Fibroblast of pulmonary artery (primary cell): Measurements from ENCODE around the gene TNFRSF25.
"Not testable (repeated sequence)": the region's sequence is repeated elsewhere in the genome, so short reads cannot be mapped to it uniquely, and the experiment has no call there.

ENCODE experiments used
- DNase-seq: peaks from one replicate; pipeline ENCODE4 v3.0.0-alpha.2; 2010; ENCODE audit warnings: low read depth
- H3K4me3 ChIP-seq: replicated peaks from 2 replicates; pipeline ENCODE4 v1.5.1; 2011; ENCODE audit warnings: low read depth, mild to moderate bottlenecking, control low read depth, low read length, moderate library complexity
- CTCF ChIP-seq: IDR thresholded peaks from 2 replicates; pipeline ENCODE4 v1.5.1; 2011; ENCODE audit warnings: mild to moderate bottlenecking, control low read depth, low read length, inconsistent platforms; ENCODE audit errors: missing control alignments

The TNFRSF25 gene

DNA sequence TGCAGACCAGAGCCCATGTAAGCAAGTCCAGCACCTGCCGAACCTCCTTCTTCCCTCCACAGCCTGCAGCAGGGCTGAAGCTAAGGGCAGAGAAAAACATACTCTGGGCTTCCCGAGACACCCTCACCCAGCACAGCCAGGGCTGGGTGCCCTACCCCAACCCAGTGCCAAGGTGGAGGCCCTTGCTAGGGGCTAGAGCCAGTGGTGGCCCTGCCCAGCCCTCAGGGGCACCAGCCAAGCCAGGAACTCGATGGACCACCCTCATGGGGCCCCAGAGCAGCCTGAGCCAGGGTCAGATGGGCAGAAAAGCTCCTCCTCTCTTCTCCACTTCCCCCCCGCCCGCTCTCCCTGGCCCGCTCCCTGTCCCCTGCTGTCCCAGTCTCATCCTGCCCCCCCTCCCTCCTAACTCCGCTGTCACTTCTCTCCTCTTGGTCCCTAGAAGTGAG, 15.9 kb downstream of the TNFRSF25 start:
- no peak for TF ChIP-seq CTCF
- no peak for DNase-seq
- H3K4me3 ChIP-seq: no peak overlapping the region

GRCh38 chr1:6448749-6449631, 17.0 kb downstream of the TNFRSF25 start:
- no peak overlapping the region for H3K4me3 ChIP-seq
- TF ChIP-seq CTCF: no peak
- DNase-seq: no peak

GRCh38 chr1:6447818-6448748, 17.9 kb downstream of the TNFRSF25 start:
- TF ChIP-seq CTCF: no peak
- no peak overlapping the region for H3K4me3 ChIP-seq
- DNase-seq: no peak

GRCh38 chr1:6447016-6447817, 18.8 kb downstream of the TNFRSF25 start:
- DNase-seq: no peak
- H3K4me3 ChIP-seq: no peak overlapping the region
- TF ChIP-seq CTCF: no peak

GRCh38 chr1:6446665-6447015, 19.3 kb downstream of the TNFRSF25 start:
- no peak for TF ChIP-seq CTCF
- no peak for DNase-seq
- no peak overlapping the region for H3K4me3 ChIP-seq

GRCh38 chr1:6445929-6446328, 20.0 kb downstream of the TNFRSF25 start:
- not testable (repeated sequence) for H3K4me3 ChIP-seq, DNase-seq
